Activated CD4-positive, alpha-beta memory T cell treated with anti-CD3 and anti-CD28 coated beads, Interleukin-2, amount 10 ng/mL, durations not matched to agents 7 days and 5 days (primary cell): Measurements from ENCODE around the gene GMIP. TPM values are rescaled to one million over a fixed set of nuclear protein-coding genes. Genes with fewer than 3 reads are reported as not detected.

ENCODE experiments used
- CTCF ChIA-PET: fragments of 350-600 bp; sonication (Branson Sonifier 250); formaldehyde crosslinking; loops from one replicate; lab custom pipeline; 2021; ENCODE audit warnings: antibody characterized with exemption, inconsistent platforms; lab: Charles Lee
- POLR2A ChIA-PET: fragments of 350-600 bp; sonication (Branson Sonifier 250); formaldehyde crosslinking; loops from one replicate; lab custom pipeline; 2021; ENCODE audit warnings: antibody characterized with exemption; lab: Charles Lee
- DNase-seq: peaks from one replicate; pipeline ENCODE4 v3.0.0-alpha.2; 2020
- H3K27ac Mint-ChIP-seq: one replicate; pipeline ENCODE4 v1.8.0; 2021; ENCODE audit warnings: mild to moderate bottlenecking, mixed read lengths
- H3K27me3 Mint-ChIP-seq: one replicate; pipeline ENCODE4 v1.8.0; 2021; ENCODE audit warnings: mixed read lengths
- H3K36me3 Mint-ChIP-seq: one replicate; pipeline ENCODE4 v1.8.0; 2021; ENCODE audit warnings: low read depth, mixed read lengths
- H3K4me1 Mint-ChIP-seq: one replicate; pipeline ENCODE4 v1.8.0; 2021; ENCODE audit warnings: mixed read lengths
- H3K4me3 Mint-ChIP-seq: one replicate; pipeline ENCODE4 v1.8.0; 2021; ENCODE audit warnings: mild to moderate bottlenecking, mixed read lengths
- H3K9me3 Mint-ChIP-seq: one replicate; pipeline ENCODE4 v1.8.0; 2021; ENCODE audit warnings: mixed read lengths
- total RNA-seq, 2 experiments: library from RNA; stranded (reverse); gene quantifications; one replicate each; pipeline ENCODE4 v1.2.3, GENCODE V29; 2021

The GMIP gene
- total RNA-seq, 2 experiments from 2014 or later, result 111 to 112 TPM

DNA sequence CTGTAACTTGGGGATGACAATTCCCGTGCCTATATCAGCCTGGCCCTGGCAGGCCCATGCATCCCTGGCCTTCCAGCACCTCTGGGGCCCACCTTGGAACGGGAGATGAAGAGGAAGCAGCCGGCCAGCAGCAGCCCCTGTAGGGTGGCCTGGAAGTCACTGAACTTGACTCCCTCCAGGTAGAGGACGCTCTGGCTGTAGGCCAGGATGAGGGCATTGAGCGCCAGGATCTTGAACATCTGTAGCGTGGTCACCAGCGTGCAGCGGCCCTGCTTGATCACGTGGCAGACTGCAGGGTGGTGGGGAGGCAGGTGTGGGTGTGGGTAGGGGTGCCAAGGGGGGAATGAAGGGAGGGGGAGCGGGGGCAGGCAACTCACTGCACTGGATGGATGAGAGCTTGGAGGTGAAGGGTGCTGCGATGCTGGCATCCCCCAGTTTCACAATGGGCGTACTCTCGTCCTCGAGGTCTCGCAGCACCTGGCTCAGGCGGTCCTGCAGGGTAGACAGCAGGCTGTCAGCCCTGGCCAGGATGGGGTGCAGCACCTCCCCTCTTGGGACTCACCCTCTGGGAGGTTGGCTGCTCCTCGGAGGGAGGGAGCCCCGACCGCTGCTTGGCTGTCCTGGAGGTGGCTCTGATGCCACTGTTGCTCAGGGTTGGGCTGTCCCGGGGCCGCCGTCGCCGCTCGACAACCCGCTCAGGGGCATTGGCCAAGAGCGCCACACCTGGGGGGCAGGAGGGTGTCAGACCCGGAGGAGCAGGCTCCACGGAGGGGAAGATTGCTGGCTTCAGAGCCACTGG lies 3.8 kb upstream of the GMIP start:
- H3K4me1 Mint-ChIP-seq, result peaks cover 9% of the 10 kb centered on the region
- H3K9me3 Mint-ChIP-seq, result no peaks in the 10 kb centered on the region
- ChIA-PET CTCF (interaction anchor here (0.6 kb wide), 1 partner anchor 772 kb away, joined by 3 read pairs; no protein-coding TSS in a partner anchor), POLR2A (no interaction called here)
- DNase-seq, result no peak
- peaks cover 65% of the 10 kb centered on the region for H3K36me3 Mint-ChIP-seq
- H3K4me3 Mint-ChIP-seq, result no peak overlapping the region
- no peaks in the 10 kb centered on the region for H3K27me3 Mint-ChIP-seq
- H3K27ac Mint-ChIP-seq, result no peak overlapping the region

DNA sequence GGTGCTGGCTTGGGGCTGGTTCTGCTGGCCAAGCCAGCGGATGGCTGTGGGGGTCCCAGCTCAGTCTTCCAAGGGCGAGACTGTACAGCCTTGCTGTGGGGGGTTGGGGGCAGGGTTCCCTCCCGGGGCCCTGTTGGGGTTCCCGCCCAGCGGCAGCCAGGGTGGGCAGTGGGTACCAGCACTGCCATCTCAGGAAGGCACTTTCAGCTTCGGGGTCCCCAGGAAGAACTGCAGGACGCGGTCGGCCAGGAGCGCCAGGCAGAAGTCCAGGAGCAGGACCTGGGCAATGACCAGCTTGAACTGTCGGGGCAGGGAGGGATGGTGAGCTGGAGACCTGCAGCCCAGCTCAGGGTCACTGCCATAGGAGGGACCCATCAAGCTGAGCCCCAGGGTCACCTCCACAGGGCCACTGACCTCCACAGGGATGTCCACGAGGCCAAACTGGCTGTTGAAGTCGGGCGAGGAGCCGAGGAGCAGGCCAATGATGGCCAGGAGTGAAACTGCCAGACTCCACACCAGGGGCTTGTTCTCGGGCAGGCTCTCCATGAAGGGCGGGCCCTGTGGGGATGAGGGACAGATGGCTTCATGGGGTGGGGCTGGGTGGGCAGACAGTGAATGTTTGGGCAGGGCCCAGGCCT lies 1.9 kb upstream of the GMIP start:
- ChIA-PET POLR2A (interaction anchor here (0.9 to 2.5 kb wide), 2 partner anchors 16 to 114 kb away, joined by 4 to 22 read pairs; no protein-coding TSS in a partner anchor), CTCF (interaction anchor here (0.5 to 1.9 kb wide), 3 partner anchors 36 to 114 kb away, joined by 3 to 34 read pairs (median 3); no protein-coding TSS in a partner anchor)
- H3K9me3 Mint-ChIP-seq, result no peaks in the 10 kb centered on the region
- H3K4me3 Mint-ChIP-seq, result no peak overlapping the region
- no peak for DNase-seq
- H3K36me3 Mint-ChIP-seq, result peaks cover 59% of the 10 kb centered on the region
- H3K27ac Mint-ChIP-seq, result no peak overlapping the region
- H3K4me1 Mint-ChIP-seq, result peaks cover 17% of the 10 kb centered on the region
- H3K27me3 Mint-ChIP-seq, result no peaks in the 10 kb centered on the region

DNA sequence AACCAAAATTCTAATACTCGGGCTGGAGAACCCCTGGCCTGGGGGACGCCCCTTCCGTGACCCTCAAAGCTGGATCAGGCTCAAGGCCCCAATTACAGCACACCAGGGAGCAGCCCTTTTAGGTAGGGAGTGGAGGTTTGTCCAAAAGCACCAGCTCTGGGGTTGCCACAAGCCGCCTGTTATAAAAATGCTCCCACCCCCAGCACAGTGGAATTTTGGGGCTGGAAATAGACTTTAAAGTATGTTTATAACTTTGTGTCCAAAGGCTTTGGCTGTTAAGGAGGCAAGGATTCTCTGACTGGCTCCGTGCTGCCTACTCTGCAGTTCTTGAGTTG lies 564 bp upstream of the GMIP start:
- Mint-ChIP-seq H3K36me3 (peaks cover 64% of the 10 kb centered on the region), H3K27ac (peak overlapping the region; percentile 96), H3K9me3 (no peaks in the 10 kb centered on the region), H3K4me1 (peaks cover 15% of the 10 kb centered on the region), H3K27me3 (no peaks in the 10 kb centered on the region), H3K4me3 (peak overlapping the region; percentile 98)
- no peak for DNase-seq
- CTCF ChIA-PET, result interaction anchor here (0.7 to 1.9 kb wide), 11 partner anchors 9 to 127 kb away, joined by 3 to 34 read pairs (median 4); partner anchors contain the start of genes ATP13A1, CILP2 and NDUFA13
- POLR2A ChIA-PET, result interaction anchor here (0.6 to 2.5 kb wide), 13 partner anchors 8 to 222 kb away, joined by 3 to 22 read pairs (median 4); partner anchors contain the start of genes ATP13A1, ZNF101 and ZNF253

DNA sequence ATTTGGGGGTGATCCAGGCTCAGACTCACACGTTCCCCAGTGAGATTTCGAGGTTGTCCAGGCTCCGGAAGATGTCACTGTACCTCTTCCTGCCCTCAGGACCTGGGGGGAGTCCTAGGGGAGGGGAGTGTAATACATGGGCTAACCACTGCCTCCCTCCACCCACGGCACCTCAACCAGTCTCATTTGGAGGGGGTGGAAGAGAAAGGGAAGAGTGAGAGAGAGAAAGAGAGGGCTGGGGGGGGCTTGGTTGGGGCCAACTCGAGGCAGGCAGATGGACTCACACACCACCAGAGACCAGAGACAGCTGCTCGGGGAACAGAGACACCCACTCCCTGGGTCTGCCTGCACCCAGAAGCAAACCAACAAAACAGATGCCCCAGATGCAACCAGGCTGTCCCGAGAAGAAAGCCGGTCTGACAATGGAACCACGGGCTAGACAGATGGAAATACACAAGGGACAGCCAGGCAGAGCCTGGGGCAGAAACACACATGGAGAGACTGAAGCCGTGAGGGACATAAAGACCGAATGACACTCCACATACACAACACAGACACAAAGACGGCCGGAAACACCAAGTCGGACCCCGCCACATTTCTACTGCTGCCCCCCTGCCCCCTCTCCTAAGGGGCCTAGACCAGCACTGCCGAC lies 825 bp downstream of the GMIP start:
- Mint-ChIP-seq H3K4me3 (peak overlapping the region; percentile 98), H3K27ac (peak overlapping the region; percentile 96), H3K4me1 (peaks cover 18% of the 10 kb centered on the region), H3K36me3 (peaks cover 64% of the 10 kb centered on the region), H3K9me3 (no peaks in the 10 kb centered on the region), H3K27me3 (no peaks in the 10 kb centered on the region)
- CTCF ChIA-PET, result no interaction called here
- POLR2A ChIA-PET, result interaction anchor here (0.7 to 1.3 kb wide), 6 partner anchors 14 to 112 kb away, joined by 3 to 4 read pairs (median 3); partner anchors contain the start of genes LPAR2 and ZNF101
- peak; percentile 47 for DNase-seq

DNA sequence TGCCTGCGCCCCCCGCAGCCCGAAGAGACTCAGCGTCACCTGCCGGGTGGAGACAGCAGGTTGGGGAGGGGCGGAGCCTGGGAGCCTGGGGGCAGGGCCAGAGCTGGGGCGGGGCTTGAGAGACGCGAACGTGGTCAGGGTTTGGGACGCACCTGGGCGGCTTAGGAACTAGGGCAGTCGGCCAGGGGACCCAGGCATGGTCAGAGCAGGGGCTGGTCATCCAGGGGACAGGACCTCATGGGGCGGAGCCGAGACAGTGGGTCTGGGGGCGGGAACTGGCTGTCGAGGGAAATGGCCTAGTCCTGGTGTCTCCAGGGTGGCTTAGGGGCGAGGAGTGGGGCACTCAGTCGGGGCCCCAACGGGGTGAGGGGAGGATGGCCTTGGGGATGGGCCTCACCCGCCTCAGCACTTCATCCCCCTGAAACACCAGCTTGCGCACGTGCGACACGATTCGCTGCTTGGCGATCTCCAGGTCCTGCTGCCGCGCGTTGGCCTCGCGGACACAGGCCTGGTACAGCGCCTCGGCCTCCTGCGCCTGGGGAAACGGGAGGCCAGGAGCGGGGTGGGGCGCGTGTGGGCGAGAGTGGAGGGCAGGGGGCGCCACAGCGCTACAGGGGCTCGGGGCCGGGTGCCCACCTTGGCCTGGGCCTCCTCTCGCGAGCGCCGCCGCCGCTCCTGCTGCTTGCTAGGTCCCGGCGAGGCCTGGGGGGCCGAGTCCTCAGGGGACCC lies 5.8 kb downstream of the GMIP start:
- no peaks in the 10 kb centered on the region for H3K9me3 Mint-ChIP-seq
- ChIA-PET POLR2A (no interaction called here), CTCF (no interaction called here)
- H3K36me3 Mint-ChIP-seq, result peaks cover 75% of the 10 kb centered on the region
- H3K4me3 Mint-ChIP-seq, result no peak overlapping the region
- H3K4me1 Mint-ChIP-seq, result peaks cover 36% of the 10 kb centered on the region
- no peaks in the 10 kb centered on the region for H3K27me3 Mint-ChIP-seq
- no peak overlapping the region for H3K27ac Mint-ChIP-seq
- no peak for DNase-seq

DNA sequence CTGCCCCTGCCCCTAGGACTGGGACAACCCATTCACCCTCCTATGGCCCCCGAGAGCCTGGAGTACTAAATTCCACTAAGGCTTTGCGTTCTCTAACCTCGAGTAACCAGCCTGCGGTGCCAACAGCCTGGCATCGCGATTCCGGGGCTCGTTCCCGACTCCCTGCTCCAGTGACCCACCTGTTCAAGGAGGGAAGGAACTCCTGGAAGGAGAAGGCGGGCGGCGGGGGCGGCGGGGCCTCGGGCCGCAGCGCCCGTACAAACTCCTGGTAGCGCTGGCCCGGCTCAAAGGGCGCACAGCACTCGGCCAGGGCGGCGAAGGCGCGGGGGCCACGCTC lies 6.3 kb downstream of the GMIP start:
- Mint-ChIP-seq H3K27ac (no peak overlapping the region), H3K27me3 (no peaks in the 10 kb centered on the region), H3K4me3 (no peak overlapping the region), H3K4me1 (peaks cover 33% of the 10 kb centered on the region), H3K36me3 (peaks cover 75% of the 10 kb centered on the region), H3K9me3 (no peaks in the 10 kb centered on the region)
- ChIA-PET CTCF (no interaction called here), POLR2A (no interaction called here)
- no peak for DNase-seq

DNA sequence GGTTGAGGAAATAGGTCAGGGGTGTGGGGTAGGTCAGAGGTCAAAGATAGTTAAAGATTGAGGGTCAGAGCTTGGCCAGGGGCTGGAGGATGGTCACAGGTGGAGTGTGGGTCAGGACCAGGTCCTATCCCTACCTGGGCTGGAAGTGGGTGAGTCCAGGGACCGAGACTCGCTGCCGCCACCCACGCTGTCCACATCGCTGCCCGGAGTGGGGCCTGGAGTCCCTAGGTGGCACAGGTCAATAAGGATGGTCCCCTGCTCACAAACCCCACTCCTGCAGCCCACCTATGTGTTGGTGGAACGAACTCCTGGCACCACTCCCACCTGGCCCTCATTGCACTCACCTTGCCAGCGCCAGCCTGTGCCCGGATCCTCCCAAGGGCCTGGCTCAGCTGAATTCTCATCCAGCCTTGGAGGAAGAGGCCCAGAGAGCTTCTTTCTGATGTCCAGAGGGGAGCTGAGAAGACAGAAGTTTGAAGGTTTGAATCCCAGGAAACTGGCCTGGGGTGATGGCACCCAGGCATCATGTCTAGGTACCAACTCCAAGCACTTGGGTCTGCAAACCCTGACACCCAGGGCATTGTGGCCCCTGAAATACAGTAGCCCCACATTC lies 6.8 kb downstream of the GMIP start:
- ChIA-PET CTCF (no interaction called here), POLR2A (no interaction called here)
- Mint-ChIP-seq H3K4me1 (peaks cover 28% of the 10 kb centered on the region), H3K9me3 (no peaks in the 10 kb centered on the region), H3K36me3 (peaks cover 71% of the 10 kb centered on the region), H3K27ac (no peak overlapping the region), H3K4me3 (no peak overlapping the region), H3K27me3 (no peaks in the 10 kb centered on the region)
- DNase-seq, result no peak

DNA sequence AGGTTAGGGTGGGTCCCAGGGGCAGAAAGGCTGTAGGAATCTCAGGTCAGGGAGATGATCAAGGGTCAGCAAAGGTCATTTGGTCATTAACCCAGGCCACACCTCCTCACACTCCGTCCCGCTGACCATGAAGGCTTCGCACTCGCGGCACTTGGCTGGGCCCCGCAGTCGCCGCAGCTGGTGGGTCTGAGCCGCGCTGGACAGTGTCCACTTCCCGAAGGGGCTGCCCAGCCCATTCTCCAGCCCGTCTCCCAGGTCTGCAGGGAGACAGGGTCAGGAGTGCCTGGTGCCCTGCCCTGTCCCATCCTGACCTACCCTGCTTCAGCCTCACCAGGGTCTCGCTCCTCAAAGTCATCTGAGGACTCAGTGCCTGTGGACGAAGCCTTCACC lies 8.1 kb downstream of the GMIP start:
- no peak for DNase-seq
- CTCF ChIA-PET, result no interaction called here
- no peak overlapping the region for H3K27ac Mint-ChIP-seq
- peaks cover 79% of the 10 kb centered on the region for H3K36me3 Mint-ChIP-seq
- H3K4me1 Mint-ChIP-seq, result peaks cover 25% of the 10 kb centered on the region
- H3K4me3 Mint-ChIP-seq, result no peak overlapping the region
- POLR2A ChIA-PET, result interaction anchor here (1.1 kb wide), 1 partner anchor 33 kb away, joined by 5 read pairs; the partner anchor contains the start of gene ZNF101
- H3K9me3 Mint-ChIP-seq, result no peaks in the 10 kb centered on the region
- H3K27me3 Mint-ChIP-seq, result no peaks in the 10 kb centered on the region

DNA sequence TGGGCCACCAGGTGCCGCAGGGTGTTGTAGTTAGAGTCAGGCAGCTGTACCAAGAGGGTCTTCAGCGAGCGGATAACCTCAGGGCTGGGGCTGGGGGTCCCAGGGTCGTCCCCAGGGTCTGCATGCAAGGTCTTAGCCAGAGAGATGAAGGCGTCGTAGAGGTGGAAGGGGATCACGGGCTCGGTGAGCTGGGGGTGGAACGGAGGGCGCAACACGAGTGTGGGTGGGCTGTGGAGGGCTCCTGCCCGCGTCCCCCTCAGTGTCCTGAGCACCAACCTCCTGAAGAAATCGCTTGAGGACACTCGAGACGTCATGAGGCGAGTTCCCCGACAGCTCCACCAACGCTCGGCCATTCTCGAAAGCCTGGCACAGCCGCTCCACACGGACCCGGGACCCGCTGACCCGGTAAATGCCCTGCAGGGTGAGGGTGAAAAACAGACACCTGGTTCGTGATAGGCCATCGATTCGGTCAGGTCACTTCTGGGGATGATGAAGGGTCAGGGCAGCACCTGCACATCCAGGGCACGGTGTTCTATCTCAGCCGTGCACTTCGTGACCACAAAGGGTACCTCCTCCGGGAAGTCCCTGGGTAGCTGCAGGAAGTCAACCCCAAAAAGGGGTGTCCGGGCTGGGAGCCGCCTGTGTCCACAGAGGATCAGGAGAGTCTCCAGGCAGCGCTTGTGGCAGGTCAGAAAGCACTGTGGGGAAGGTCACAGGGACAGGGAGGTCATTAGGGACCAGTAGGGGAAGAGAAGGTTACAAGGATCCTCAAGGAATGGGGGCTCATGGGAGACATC lies 8.7 kb downstream of the GMIP start:
- Mint-ChIP-seq H3K9me3 (no peaks in the 10 kb centered on the region), H3K4me3 (no peak overlapping the region), H3K4me1 (peaks cover 25% of the 10 kb centered on the region), H3K36me3 (peaks cover 79% of the 10 kb centered on the region), H3K27me3 (no peaks in the 10 kb centered on the region), H3K27ac (peak overlapping the region; percentile 26)
- no peak for DNase-seq
- ChIA-PET CTCF (no interaction called here), POLR2A (interaction anchor here (1.1 kb wide), 1 partner anchor 34 kb away, joined by 5 read pairs; the partner anchor contains the start of gene ZNF101)

DNA sequence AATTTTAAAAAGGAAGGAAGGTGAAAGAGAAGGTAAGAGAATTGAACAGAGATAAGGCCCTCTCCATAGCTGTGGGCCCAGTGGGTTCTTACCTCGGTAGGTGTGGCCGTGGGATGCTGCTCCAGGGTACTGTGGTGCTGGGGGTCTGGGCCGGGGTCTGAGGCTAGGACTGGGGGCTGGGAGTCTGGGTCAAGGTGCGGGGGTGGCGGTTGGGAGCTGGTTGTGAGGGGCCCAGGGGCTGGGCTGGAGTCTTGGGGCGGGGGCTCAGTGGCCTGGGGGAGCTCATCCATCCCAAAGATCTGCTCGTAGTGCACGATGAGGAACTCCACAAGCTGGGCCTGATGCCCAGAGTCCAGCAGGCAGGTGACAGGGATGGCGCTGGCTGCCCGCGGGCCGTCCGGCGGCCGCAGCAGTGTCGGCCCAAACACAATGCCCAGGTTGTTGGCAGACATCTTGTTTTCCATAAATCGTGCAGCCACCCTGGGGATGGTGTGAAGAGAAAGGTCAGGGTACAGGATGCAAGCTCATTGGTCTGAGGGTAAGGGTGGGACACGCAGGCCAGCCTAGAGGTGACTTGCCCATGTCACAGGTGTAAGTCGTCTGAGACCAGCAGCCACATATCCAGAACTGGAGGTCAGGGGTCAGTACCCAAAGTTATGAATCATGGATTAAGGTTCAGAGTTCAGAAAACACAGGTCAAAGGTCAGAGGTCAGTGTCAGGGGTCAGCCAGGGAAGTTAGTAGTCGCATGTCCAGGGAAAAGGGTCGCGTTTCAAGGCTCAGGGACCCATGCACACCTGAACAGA lies 9.5 kb downstream of the GMIP start:
- H3K9me3 Mint-ChIP-seq, result no peaks in the 10 kb centered on the region
- ChIA-PET POLR2A (interaction anchor here (1.1 to 1.2 kb wide), 3 partner anchors 11 to 102 kb away, joined by 3 read pairs; no protein-coding TSS in a partner anchor), CTCF (no interaction called here)
- H3K4me1 Mint-ChIP-seq, result peaks cover 26% of the 10 kb centered on the region
- no peak for DNase-seq
- H3K27ac Mint-ChIP-seq, result peak overlapping the region; percentile 26
- peaks cover 74% of the 10 kb centered on the region for H3K36me3 Mint-ChIP-seq
- H3K4me3 Mint-ChIP-seq, result no peak overlapping the region
- no peaks in the 10 kb centered on the region for H3K27me3 Mint-ChIP-seq

DNA sequence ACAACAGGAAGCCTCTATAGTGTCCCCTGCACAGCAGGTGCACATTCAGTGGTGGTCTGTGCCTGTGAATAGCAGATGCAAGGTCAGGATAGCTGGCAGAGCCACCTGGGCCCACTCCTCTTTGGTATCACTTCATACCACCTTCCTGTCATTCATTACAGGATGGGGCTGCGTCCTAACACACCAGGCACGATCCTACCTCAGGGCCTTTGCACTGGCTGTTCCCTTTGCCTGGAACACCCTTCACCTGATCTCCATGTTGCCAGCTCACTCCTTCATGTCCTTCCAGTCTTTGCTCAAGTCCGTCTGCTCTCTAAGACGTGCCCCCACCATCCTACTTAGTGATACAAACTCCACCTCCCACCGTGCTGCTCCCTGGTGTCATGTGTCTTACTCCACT lies 10.8 kb downstream of the GMIP start:
- H3K27ac Mint-ChIP-seq, result no peak overlapping the region
- no peak overlapping the region for H3K4me3 Mint-ChIP-seq
- no peaks in the 10 kb centered on the region for H3K9me3 Mint-ChIP-seq
- peaks cover 71% of the 10 kb centered on the region for H3K36me3 Mint-ChIP-seq
- peaks cover 27% of the 10 kb centered on the region for H3K4me1 Mint-ChIP-seq
- ChIA-PET POLR2A (interaction anchor here (1.1 to 1.2 kb wide), 2 partner anchors 28 to 101 kb away, joined by 3 read pairs; no protein-coding TSS in a partner anchor), CTCF (no interaction called here)
- H3K27me3 Mint-ChIP-seq, result no peaks in the 10 kb centered on the region
- DNase-seq, result no peak
